Measurements from ENCODE around the gene PRKG1.

GRCh38 chr10:52019656-52020055 lies 945.4 kb downstream of the PRKG1 start:
- TF ChIP-seq CTCF (IDR thresholded peaks at IDR 0.05; ENCODE audit: borderline replicate concordance, extremely low read depth, low read length, poor library complexity, severe bottlenecking) (no peak), EZH2 (IDR thresholded peaks at IDR 0.05; ENCODE audit: borderline replicate concordance, low read depth, low read length, severe bottlenecking) (no peak)
